ENCODE measurements around the gene ERMP1.

The ERMP1 gene

DNA sequence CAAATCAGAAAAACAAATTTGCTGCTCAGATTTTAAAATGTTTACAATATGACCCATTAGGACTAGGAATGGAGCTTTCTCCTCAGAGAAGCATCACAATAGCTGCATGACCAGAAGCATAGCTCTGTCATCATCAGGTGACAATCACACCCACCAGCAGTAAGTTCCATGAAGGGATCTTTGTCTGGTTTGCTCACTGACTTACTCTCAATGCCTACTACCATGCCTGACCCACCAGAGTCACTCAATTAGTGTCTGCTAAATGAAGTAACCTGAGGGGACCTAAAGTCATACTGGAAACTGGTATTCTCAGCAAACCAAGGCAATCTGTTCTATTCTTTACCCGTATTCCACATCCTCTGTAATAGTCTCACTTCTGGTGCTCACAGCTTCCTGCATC, 7.7 kb downstream of the ERMP1 start:
- no peak overlapping the region for H3K4me3 ChIP-seq (ENCODE audit: low read depth, low read length)
- no peak for DNase-seq (ENCODE audit: low read depth)
- TF ChIP-seq, protein P1, sequence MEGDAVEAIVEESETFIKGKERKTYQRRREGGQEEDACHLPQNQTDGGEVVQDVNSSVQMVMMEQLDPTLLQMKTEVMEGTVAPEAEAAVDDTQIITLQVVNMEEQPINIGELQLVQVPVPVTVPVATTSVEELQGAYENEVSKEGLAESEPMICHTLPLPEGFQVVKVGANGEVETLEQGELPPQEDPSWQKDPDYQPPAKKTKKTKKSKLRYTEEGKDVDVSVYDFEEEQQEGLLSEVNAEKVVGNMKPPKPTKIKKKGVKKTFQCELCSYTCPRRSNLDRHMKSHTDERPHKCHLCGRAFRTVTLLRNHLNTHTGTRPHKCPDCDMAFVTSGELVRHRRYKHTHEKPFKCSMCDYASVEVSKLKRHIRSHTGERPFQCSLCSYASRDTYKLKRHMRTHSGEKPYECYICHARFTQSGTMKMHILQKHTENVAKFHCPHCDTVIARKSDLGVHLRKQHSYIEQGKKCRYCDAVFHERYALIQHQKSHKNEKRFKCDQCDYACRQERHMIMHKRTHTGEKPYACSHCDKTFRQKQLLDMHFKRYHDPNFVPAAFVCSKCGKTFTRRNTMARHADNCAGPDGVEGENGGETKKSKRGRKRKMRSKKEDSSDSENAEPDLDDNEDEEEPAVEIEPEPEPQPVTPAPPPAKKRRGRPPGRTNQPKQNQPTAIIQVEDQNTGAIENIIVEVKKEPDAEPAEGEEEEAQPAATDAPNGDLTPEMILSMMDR (IDR thresholded peaks at IDR 0.05; ENCODE audit: insufficient read depth, low read depth, low read length, missing control alignments): no peak

DNA sequence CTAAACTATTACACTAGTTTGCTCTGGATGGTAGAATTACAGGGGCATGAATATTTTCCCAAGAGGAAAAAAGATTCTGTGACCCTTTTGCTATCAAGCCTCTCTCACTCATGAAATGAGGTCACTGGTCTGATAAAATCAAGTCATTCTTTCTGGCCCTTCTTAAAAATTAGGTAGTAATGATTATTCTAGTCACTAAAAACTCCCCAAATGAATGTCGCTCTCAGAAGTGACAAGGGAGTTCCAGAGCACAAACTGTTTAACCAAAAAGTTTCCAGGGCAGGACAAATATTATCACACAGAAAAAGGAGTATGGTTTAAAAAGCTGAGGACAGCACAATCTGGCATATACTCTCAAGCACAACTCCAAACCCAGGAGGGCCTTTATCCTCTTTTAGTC, 12.5 kb downstream of the ERMP1 start:
- H3K4me3 ChIP-seq (ENCODE audit: low read depth, low read length): no peak overlapping the region
- TF ChIP-seq, protein P1 (IDR thresholded peaks at IDR 0.05; ENCODE audit: insufficient read depth, low read depth, low read length, missing control alignments): no peak
- no peak for DNase-seq (ENCODE audit: low read depth)

DNA sequence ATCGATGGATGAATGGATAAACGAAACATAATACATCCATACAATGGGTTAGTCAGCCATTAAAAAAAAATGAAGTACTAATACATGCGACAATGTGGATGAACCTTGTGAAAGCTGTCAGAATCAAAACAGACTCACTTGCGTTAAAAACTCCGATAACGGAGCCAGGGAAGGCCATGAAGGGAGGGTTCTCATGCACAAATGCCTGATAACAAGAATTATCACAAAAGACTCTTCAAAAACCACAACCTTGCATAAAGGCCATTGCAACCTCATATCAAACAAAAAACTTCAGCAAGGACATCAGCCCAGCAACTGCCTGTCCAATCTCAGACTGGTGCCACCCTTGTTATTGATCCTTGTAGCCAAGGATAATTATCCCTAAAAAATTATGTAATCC, 13.7 kb downstream of the ERMP1 start:
- TF ChIP-seq, protein P1 (IDR thresholded peaks at IDR 0.05; ENCODE audit: insufficient read depth, low read depth, low read length, missing control alignments): no peak
- no peak overlapping the region for H3K4me3 ChIP-seq (ENCODE audit: low read depth, low read length)
- DNase-seq (ENCODE audit: low read depth): no peak

DNA sequence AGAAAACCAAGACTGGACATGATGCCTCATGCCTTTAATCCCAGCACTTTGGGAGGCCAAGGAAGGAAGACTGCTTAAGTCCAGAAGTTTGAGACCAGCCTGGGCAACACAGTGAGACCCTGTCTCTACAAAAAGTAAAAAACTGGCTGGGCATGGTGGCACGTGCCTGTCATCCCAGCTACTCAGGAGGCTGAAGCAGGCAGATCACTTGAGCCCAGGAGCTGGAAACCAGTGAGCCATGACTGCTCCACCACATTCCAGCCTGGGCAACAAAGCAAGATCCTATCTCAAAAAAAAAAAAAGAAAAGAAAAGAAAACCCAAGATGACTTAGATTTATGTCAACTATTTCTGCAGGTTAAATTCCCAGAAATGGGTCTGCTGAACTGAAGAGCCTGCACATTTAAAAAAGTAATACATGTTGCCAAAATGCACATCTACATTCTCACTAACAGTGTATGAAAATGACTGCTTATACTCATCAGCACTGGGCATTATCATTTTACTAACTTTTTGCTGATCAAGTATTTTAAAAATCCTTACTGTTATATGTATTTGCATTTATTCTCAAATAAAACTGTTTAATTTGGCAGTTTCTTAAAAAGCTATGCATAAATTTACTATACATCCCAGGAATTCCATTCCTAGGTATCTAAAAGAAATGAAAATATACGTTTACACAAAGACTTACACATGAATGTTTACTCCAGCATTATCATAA, 14.3 kb downstream of the ERMP1 start:
- DNase-seq (ENCODE audit: low read depth): no peak
- H3K4me3 ChIP-seq (ENCODE audit: low read depth, low read length): no peak overlapping the region
- TF ChIP-seq, protein P1 (IDR thresholded peaks at IDR 0.05; ENCODE audit: insufficient read depth, low read depth, low read length, missing control alignments): no peak

DNA sequence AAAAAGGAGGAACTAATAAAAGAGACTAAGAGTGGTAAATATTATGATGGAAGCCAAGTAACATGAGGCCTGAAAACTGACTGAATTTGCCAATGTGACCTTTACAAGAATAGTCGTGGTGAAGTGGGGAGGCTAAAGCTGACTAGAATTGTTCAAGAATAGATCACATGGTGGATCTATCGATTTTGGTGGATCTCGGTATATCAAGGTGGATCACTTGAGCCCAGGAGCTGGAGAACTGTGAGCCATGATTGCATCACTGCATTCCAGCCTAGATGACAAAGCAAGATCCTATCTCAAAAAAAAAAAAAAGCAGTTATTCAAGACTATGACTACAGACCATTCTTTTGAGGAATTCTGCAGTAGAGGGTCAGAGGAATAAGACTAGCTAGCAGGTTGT, 15.1 kb downstream of the ERMP1 start:
- no peak for DNase-seq (ENCODE audit: low read depth)

DNA sequence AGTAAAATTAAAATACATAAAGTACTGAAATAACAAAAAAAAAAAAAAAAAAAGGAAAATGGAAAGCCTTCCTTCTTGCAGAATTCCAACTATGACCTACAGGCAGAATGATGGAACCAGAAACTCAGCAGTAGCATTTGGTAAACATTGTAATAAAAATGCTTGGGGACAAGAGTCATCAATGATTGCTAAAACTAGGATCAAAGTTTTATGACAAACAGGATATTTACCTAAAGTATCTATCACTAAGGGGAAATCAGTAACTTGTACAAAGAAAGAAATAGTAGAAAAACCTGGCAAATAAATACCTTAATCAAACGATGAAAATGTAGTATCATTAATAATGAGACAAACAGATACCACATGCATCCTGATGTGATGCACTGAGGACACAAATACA, 17.5 kb downstream of the ERMP1 start:
- no peak for DNase-seq (ENCODE audit: low read depth)
- TF ChIP-seq, protein P1 (IDR thresholded peaks at IDR 0.05; ENCODE audit: insufficient read depth, low read depth, low read length, missing control alignments): no peak
- H3K4me3 ChIP-seq (ENCODE audit: low read depth, low read length): no peak overlapping the region

More for the DNA sequence above, 15.1 kb downstream of the ERMP1 start:
- TF ChIP-seq, protein P1 (IDR thresholded peaks at IDR 0.05; ENCODE audit: insufficient read depth, low read depth, low read length, missing control alignments): no peak
- H3K4me3 ChIP-seq (ENCODE audit: low read depth, low read length): no peak overlapping the region

DNA sequence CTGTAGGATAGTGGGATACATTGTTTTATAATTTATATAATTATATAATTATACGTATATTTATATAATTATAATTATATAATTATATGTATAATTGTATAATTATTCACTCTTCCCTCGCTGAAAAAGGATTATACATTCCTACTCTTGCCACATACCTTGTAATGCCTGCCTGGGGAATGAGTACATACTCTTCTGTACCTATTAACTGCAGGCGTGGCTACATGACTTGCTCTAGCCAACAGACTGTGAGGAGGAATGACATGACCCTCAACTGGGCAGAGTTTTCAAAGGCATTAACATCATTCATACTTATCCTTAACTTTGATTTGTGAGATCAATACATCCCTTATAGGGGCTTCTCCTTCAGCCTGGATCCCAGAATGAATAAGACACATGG, 19.1 kb downstream of the ERMP1 start:
- TF ChIP-seq, protein P1 (IDR thresholded peaks at IDR 0.05; ENCODE audit: insufficient read depth, low read depth, low read length, missing control alignments): no peak
- DNase-seq (ENCODE audit: low read depth): no peak
- H3K4me3 ChIP-seq (ENCODE audit: low read depth, low read length): no peak overlapping the region
